Mesenchymal stem cell (in vitro differentiated cells and primary cell): ENCODE data around the gene GALNT13.
A peak's percentile ranks its signal among the peaks of the same experiment; 100 is the strongest.

Experiments used
- DNase-seq: peaks from one replicate; pipeline ENCODE4 v3.0.0-alpha.2; 2013
- H2AFZ ChIP-seq: one replicate; pipeline ENCODE4 v1.6.1; 2013; ENCODE audit warnings: low read depth, mild to moderate bottlenecking, control low read depth, inconsistent platforms, low read length, moderate library complexity
- H2AK5ac ChIP-seq: 2 replicates; pipeline ENCODE4 v1.6.1; 2013; ENCODE audit warnings: low read length, moderate library complexity, mild to moderate bottlenecking, inconsistent platforms; ENCODE audit not compliant: severe bottlenecking
- H2BK120ac ChIP-seq: one replicate; pipeline ENCODE4 v1.6.1; 2013; ENCODE audit warnings: low read depth, mild to moderate bottlenecking, inconsistent platforms, low read length, moderate library complexity
- H2BK12ac ChIP-seq, 2 experiments: one replicate each; pipeline ENCODE4 v1.6.1; 2013; ENCODE audit warnings: inconsistent platforms in 2 of 2, low read length in 2 of 2, mild to moderate bottlenecking in 2 of 2, moderate library complexity in 2 of 2, control low read depth in 1 of 2
- H2BK15ac ChIP-seq: one replicate; pipeline ENCODE4 v1.6.1; 2013; ENCODE audit warnings: mild to moderate bottlenecking, low read depth, inconsistent platforms; ENCODE audit not compliant: poor library complexity, severe bottlenecking
- H2BK5ac ChIP-seq: 2 replicates; pipeline ENCODE4 v1.6.1; 2013; ENCODE audit warnings: low read depth, mild to moderate bottlenecking, low read length, control low read depth, inconsistent platforms; ENCODE audit not compliant: poor library complexity, severe bottlenecking
- H3K14ac ChIP-seq, 2 experiments: one replicate each; pipeline ENCODE4 v1.6.1; 2013; ENCODE audit warnings: inconsistent platforms in 2 of 2, low read length in 2 of 2, control low read depth in 1 of 2, mild to moderate bottlenecking in 1 of 2, moderate library complexity in 1 of 2
- H3K18ac ChIP-seq, 2 experiments: one replicate each; pipeline ENCODE4 v1.6.1; 2013; ENCODE audit warnings: inconsistent platforms in 2 of 2, low read length in 2 of 2, control low read depth in 1 of 2, low read depth in 1 of 2, mild to moderate bottlenecking in 1 of 2
- H3K23ac ChIP-seq, 2 experiments: one replicate each; pipeline ENCODE4 v1.6.1; 2013; ENCODE audit warnings: inconsistent platforms in 2 of 2, low read length in 2 of 2, mild to moderate bottlenecking in 2 of 2, moderate library complexity in 2 of 2, control low read depth in 1 of 2
- H3K27ac ChIP-seq: 2 replicates; pipeline ENCODE4 v1.5.1; 2013; ENCODE audit warnings: mild to moderate bottlenecking, moderate library complexity, low read length, control low read depth, inconsistent platforms; ENCODE audit not compliant: poor library complexity, severe bottlenecking
- H3K27me3 ChIP-seq, 2 experiments: 2 replicates each; pipeline versions ENCODE4 v1.6.1 to v1.7.0; 2013; ENCODE audit warnings: low read length in 2 of 2, mild to moderate bottlenecking in 2 of 2, moderate library complexity in 2 of 2, control low read depth in 1 of 2, inconsistent platforms in 1 of 2; ENCODE audit not compliant: control insufficient read depth in 1 of 2, insufficient read depth in 1 of 2
- H3K36me3 ChIP-seq, 2 experiments: 2 replicates each; pipeline versions ENCODE4 v1.6.1 to v1.7.0; 2013; ENCODE audit warnings: low read length in 2 of 2, control low read depth in 1 of 2, inconsistent platforms in 1 of 2, low read depth in 1 of 2, mild to moderate bottlenecking in 1 of 2; ENCODE audit not compliant: insufficient read depth in 2 of 2, control insufficient read depth in 1 of 2
- H3K4ac ChIP-seq, 2 experiments: one replicate each; pipeline ENCODE4 v1.6.1; 2013; ENCODE audit warnings: inconsistent platforms in 2 of 2, low read length in 2 of 2, mild to moderate bottlenecking in 2 of 2, moderate library complexity in 2 of 2, control low read depth in 1 of 2, low read depth in 1 of 2
- H3K4me1 ChIP-seq: 2 replicates; pipeline ENCODE4 v1.6.1; 2013; ENCODE audit warnings: low read depth, low read length, control low read depth; ENCODE audit not compliant: control insufficient read depth, insufficient read depth
- H3K4me2 ChIP-seq: 2 replicates; pipeline ENCODE4 v1.6.1; 2013; ENCODE audit warnings: low read length, mild to moderate bottlenecking, inconsistent platforms; ENCODE audit not compliant: poor library complexity, severe bottlenecking
- H3K4me3 ChIP-seq, 2 experiments: 2 replicates each; pipeline versions ENCODE4 v1.5.1 to v1.7.0; 2013; ENCODE audit warnings: low read length in 2 of 2, mild to moderate bottlenecking in 2 of 2, control low read depth in 1 of 2, low read depth in 1 of 2; ENCODE audit not compliant: insufficient read depth in 1 of 2
- H3K79me1 ChIP-seq: replicated peaks from 2 replicates; pipeline ENCODE4 v1.6.1; 2013; ENCODE audit warnings: mild to moderate bottlenecking, control low read depth, low read length, inconsistent platforms; ENCODE audit not compliant: poor library complexity, severe bottlenecking
- H3K9ac ChIP-seq: 2 replicates; pipeline ENCODE4 v1.7.0; 2013; ENCODE audit warnings: mild to moderate bottlenecking, low read length, moderate library complexity
- H3K9me3 ChIP-seq: 2 replicates; pipeline ENCODE4 v1.7.0; 2013; ENCODE audit warnings: mild to moderate bottlenecking, low read length; ENCODE audit not compliant: control insufficient read depth
- H4K8ac ChIP-seq: one replicate; pipeline ENCODE4 v1.6.1; 2013; ENCODE audit warnings: inconsistent platforms, mild to moderate bottlenecking, low read length, moderate library complexity
- H4K91ac ChIP-seq: one replicate; pipeline ENCODE4 v1.6.1; 2013; ENCODE audit warnings: mild to moderate bottlenecking, low read length, inconsistent platforms
- WGBS: methylation state at CpG from one replicate; pipeline ENCODE4 v1.1.7; 2013; ENCODE audit warnings: mixed read lengths; 5-methylcytosine and 5-hydroxymethylcytosine counted together

Gene GALNT13

DNA sequence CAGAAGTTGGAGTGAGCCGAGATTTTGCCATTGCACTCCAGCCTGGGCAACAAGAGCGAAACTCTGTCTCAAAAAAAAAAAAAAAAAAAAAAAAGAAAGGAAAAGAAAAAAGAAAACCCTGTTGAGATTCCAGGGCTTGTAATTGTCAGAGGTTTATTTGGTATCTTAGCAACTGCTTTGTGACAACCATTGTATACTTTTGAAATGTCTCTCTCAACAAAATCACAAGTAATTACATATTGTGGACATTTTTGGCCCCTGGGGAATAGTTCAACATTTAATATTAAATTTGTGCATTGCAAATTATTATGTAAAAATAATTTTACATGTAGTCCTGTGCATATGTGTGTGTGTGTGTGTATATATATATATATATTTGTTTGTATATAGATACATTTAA is 270.8 kb downstream of the GALNT13 start:
- Histone ChIP-seq H3K4me2 (no peak overlapping the region), H2BK120ac (no peak overlapping the region), H3K9me3 (no peaks in the 10 kb centered on the region), H2AK5ac (no peak overlapping the region), H3K23ac (no peak overlapping the region), H3K9ac (no peak overlapping the region), H2BK12ac (no peak overlapping the region), H2BK5ac (no peak overlapping the region), H3K27ac (no peak overlapping the region), H3K4me3 (no peak overlapping the region), H3K18ac (no peak overlapping the region), H3K4me1 (no peaks in the 10 kb centered on the region), H3K4ac (no peak overlapping the region), H3K27me3 (no peaks in the 10 kb centered on the region), H2AFZ (no peak overlapping the region), H3K14ac (no peak overlapping the region), H4K91ac (no peak overlapping the region), H3K79me1 (no peaks in the 10 kb centered on the region), H3K36me3 (no peaks in the 10 kb centered on the region), H4K8ac (no peak overlapping the region), H2BK15ac (no peak overlapping the region)
- DNase-seq = peak; percentile 21
- whole genome bisulfite sequencing = 91% methylated on average over 2 of the region's 2 CpGs

DNA sequence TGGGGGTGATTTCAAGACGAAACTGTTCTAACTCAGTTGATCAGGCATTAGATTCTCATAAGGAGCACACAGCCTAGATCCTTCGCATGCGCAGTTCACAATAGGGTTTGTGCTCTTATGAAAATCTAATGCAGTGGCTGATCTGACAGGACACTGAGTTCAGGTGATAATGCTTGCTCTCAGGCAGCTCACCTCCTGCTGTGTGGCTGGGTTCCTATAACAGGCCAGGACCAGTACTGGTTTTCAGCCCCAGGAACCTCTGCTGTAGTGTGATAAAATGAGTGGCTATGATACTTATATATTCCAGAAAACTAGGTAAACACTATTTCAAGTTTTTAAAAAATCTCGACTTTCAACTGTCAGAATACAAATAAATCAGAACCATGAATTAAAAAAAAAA is 271.4 kb downstream of the GALNT13 start:
- Histone ChIP-seq H2BK15ac (no peak overlapping the region), H4K8ac (no peak overlapping the region), H2BK12ac (no peak overlapping the region), H3K36me3 (no peaks in the 10 kb centered on the region), H3K27me3 (no peaks in the 10 kb centered on the region), H2BK120ac (no peak overlapping the region), H3K4me1 (no peaks in the 10 kb centered on the region), H3K79me1 (no peaks in the 10 kb centered on the region), H3K27ac (no peak overlapping the region), H3K9me3 (no peaks in the 10 kb centered on the region), H4K91ac (no peak overlapping the region), H3K4me3 (no peak overlapping the region), H2AK5ac (no peak overlapping the region), H2BK5ac (no peak overlapping the region), H3K23ac (no peak overlapping the region), H3K18ac (no peak overlapping the region), H3K4ac (no peak overlapping the region), H3K14ac (no peak overlapping the region), H3K4me2 (no peak overlapping the region), H2AFZ (no peak overlapping the region), H3K9ac (peak overlapping the region; percentile 89)
- DNase-seq = no peak
- WGBS = 98% methylated on average over 3 of the region's 4 CpGs

DNA sequence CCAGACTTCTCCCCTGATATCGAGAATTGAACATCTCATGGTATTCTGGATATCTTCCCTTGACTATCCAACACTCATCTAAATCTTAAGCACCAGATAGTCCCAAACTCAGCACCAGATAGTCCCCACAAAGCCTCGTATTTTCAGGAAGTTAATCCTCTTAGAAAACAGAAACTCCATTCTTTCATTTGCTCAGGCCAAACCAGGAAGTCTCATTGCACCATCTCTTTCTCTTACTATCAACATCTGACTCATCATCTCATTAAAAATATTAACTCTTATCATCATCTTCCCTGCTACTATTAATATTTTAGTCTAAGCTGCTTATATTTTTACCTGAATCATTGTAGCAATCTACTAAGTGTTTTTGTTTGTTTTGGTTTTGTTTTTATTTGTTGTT is 286.4 kb downstream of the GALNT13 start:
- Histone ChIP-seq H3K27ac (no peak overlapping the region), H3K4me2 (no peak overlapping the region), H2AK5ac (no peak overlapping the region), H3K4ac (no peak overlapping the region), H3K23ac (no peak overlapping the region), H2BK15ac (no peak overlapping the region), H3K18ac (no peak overlapping the region), H3K9ac (peak overlapping the region; percentile 43), H3K4me1 (no peaks in the 10 kb centered on the region), H2BK120ac (no peak overlapping the region), H3K9me3 (no peaks in the 10 kb centered on the region), H3K36me3 (no peaks in the 10 kb centered on the region), H3K27me3 (no peaks in the 10 kb centered on the region), H2BK12ac (no peak overlapping the region), H3K14ac (no peak overlapping the region), H3K79me1 (no peaks in the 10 kb centered on the region), H2AFZ (no peak overlapping the region), H3K4me3 (no peak overlapping the region), H2BK5ac (no peak overlapping the region), H4K8ac (no peak overlapping the region), H4K91ac (no peak overlapping the region)
- 81% methylated on average over 2 of the region's 2 CpGs for WGBS
- no peak for DNase-seq

DNA sequence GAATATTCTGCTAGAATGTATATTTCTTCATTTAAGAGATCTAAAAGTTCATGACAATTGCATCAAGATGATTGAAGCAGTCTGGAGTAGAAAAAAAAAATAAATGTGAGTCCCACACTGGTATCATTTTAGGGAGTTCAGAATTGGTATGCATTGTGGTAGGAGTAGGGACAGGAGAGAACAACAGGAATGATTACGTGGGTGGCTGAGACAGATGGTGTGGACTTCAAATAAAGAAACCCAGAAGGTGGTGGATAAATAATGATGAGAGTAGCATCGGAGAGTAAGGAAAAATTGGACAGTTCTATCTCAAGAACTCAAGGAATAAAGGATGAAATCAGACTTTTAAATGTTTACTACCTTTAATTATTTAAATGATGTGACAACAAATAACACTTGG is 289.6 kb downstream of the GALNT13 start:
- Histone ChIP-seq H3K27me3 (no peaks in the 10 kb centered on the region), H3K4me1 (no peaks in the 10 kb centered on the region), H2AFZ (no peak overlapping the region), H3K4me3 (no peak overlapping the region), H3K27ac (no peak overlapping the region), H4K8ac (no peak overlapping the region), H3K4me2 (no peak overlapping the region), H2AK5ac (no peak overlapping the region), H3K9ac (no peak overlapping the region), H3K4ac (no peak overlapping the region), H4K91ac (no peak overlapping the region), H2BK5ac (no peak overlapping the region), H2BK120ac (no peak overlapping the region), H2BK15ac (no peak overlapping the region), H3K79me1 (no peaks in the 10 kb centered on the region), H3K36me3 (no peaks in the 10 kb centered on the region), H3K14ac (no peak overlapping the region), H3K9me3 (no peaks in the 10 kb centered on the region), H3K18ac (no peak overlapping the region), H2BK12ac (no peak overlapping the region), H3K23ac (no peak overlapping the region)
- 84% methylated on average over 1 of the region's 2 CpGs for WGBS
- DNase-seq = no peak
